KMS-11 (cell line): Measurements from ENCODE around the gene DAPK3.

Experiments
- H2AFZ ChIP-seq: fragments of 200-600 bp; sonication (generic); 2 replicates; pipeline ENCODE4 v1.6.1; 2016; ENCODE audit warnings: antibody characterized with exemption, mixed run types, low read depth
- H3K27ac ChIP-seq: fragments of 200-600 bp; sonication (generic); 2 replicates; pipeline ENCODE4 v1.6.1; 2016; ENCODE audit warnings: mild to moderate bottlenecking, mixed run types
- H3K27me3 ChIP-seq: fragments of 200-600 bp; sonication (generic); 2 replicates; pipeline ENCODE4 v1.6.1; 2017; ENCODE audit warnings: mild to moderate bottlenecking, low read depth, mixed run types, moderate library complexity; ENCODE audit not compliant: insufficient read depth
- H3K36me3 ChIP-seq: fragments of 200-600 bp; sonication (generic); 2 replicates; pipeline ENCODE4 v1.6.1; 2017; ENCODE audit warnings: mild to moderate bottlenecking, mixed run types; ENCODE audit not compliant: insufficient read depth
- H3K4me1 ChIP-seq: fragments of 200-600 bp; sonication (generic); 2 replicates; pipeline ENCODE4 v1.6.1; 2016; ENCODE audit warnings: mild to moderate bottlenecking, low read depth, mixed run types; ENCODE audit not compliant: poor library complexity, severe bottlenecking
- H3K4me2 ChIP-seq: fragments of 200-600 bp; sonication (generic); 2 replicates; pipeline ENCODE4 v1.7.0; 2016; ENCODE audit warnings: mild to moderate bottlenecking, mixed run types
- H3K4me3 ChIP-seq: fragments of 200-600 bp; sonication (generic); IDR thresholded peaks from 2 replicates; pipeline ENCODE4 v1.6.1; 2017; ENCODE audit warnings: low read depth, low read length, mixed read lengths; ENCODE audit not compliant: insufficient read depth
- H3K79me2 ChIP-seq: fragments of 200-600 bp; sonication (generic); 2 replicates; pipeline ENCODE4 v1.6.1; 2016; ENCODE audit warnings: low read depth, mixed run types; ENCODE audit not compliant: insufficient read depth
- H3K9ac ChIP-seq: fragments of 200-600 bp; sonication (generic); 2 replicates; pipeline ENCODE4 v1.6.1; 2016; ENCODE audit warnings: mild to moderate bottlenecking, mixed run types
- H4K20me1 ChIP-seq: fragments of 200-600 bp; sonication (generic); 2 replicates; pipeline ENCODE4 v1.6.1; 2016; ENCODE audit warnings: mild to moderate bottlenecking, mixed run types; ENCODE audit not compliant: insufficient read depth
- CTCF ChIP-seq: fragments of 200-600 bp; sonication (generic); conservative IDR thresholded peaks from 2 replicates; pipeline ENCODE4 v1.6.1; 2017; ENCODE audit warnings: low read depth, mild to moderate bottlenecking, antibody characterized with exemption, low read length, moderate library complexity, mixed read lengths

The DAPK3 gene

DNA sequence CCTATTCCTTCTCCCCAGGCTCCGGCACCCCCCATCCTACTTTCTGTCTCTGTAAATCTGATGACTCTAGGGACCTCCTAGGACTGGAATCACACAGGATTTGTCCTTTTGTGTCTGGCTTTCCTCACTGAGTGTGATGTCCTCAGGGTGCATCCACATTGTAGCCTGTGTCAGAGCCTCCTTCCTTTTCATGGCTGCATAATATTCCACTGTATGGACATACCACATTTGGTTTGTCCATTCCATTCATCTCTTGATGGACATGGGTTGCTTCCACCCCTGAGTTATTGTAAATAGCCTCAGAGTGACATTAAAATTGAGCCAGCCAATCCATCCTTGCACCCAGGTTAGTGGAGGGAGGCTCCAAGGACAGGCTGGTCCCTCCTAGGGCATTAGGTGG is 60.8 kb downstream of the DAPK3 start:
- no peak overlapping the region for H2AFZ ChIP-seq
- no peak for TF ChIP-seq CTCF
- no peak overlapping the region for H3K27ac ChIP-seq
- no peaks in the 10 kb centered on the region for H3K79me2 ChIP-seq
- H3K36me3 ChIP-seq, result no peaks in the 10 kb centered on the region
- no peak overlapping the region for H3K4me3 ChIP-seq
- H3K4me2 ChIP-seq, result no peak overlapping the region
- peaks cover 6% of the 10 kb centered on the region for H3K4me1 ChIP-seq
- H3K9ac ChIP-seq, result no peak overlapping the region
- H3K27me3 ChIP-seq, result peaks cover 51% of the 10 kb centered on the region
- H4K20me1 ChIP-seq, result no peaks in the 10 kb centered on the region
